CMK (cell line): Measurements from ENCODE around the gene SERPINA6.
"Not testable (repeated sequence)": the region's sequence is repeated elsewhere in the genome, so short reads cannot be mapped to it uniquely, and the experiment has no call there.

Experiments used
- DNase-seq: peaks from one replicate; pipeline ENCODE4 v3.0.0-alpha.2; 2010; ENCODE audit warnings: low read depth

SERPINA6 gene, protein sequence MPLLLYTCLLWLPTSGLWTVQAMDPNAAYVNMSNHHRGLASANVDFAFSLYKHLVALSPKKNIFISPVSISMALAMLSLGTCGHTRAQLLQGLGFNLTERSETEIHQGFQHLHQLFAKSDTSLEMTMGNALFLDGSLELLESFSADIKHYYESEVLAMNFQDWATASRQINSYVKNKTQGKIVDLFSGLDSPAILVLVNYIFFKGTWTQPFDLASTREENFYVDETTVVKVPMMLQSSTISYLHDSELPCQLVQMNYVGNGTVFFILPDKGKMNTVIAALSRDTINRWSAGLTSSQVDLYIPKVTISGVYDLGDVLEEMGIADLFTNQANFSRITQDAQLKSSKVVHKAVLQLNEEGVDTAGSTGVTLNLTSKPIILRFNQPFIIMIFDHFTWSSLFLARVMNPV

DNA sequence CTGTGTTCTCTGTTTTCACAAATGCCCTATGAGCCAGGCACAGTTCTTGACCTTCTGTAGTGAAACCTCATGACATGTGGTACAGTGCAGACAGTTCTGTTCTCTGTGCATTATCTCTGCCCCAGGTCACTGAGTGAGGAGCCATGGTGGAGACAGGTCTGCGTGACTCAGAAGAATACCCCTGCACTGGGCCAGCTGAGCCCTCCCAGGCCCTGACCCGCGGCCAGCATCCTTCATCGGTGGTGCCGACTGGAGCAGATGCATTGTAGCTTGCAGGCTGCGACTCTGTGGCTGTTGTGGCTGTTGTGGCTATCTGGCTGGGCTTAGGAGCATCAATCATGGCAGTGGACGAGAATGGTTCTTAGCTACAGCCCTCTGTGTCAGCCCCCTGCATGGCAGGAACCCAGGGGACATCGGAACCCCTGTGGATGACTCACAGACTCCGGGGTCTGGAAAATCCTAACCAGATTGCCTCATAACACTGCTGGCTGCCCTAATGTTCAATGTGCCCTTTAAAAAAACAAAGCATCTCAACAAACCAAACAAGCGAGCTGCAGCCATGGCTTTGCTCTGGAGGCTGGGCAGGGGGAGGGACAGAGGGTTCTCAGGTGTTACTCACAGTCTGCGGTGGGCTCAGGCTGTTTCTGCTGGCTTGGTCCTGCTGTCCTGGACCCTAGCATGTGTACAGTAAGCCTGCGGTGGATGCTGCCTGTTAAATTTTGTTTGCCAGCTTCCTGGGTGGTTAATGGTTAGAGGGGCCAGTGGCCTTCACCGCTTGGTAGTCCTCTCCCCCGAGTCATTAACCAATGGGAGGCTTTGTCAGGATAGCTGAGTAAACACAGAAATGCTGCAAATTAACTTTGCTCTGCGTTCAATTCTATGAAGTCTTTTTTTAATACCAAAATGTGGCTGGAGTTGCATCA, at the start of gene SERPINA6:
SERPINA6 (minus strand) TSS at position 689 of the 923 bp plus-strand sequence. CDS start 8,688 bp downstream, outside the sequence.
- no peak for DNase-seq

DNA sequence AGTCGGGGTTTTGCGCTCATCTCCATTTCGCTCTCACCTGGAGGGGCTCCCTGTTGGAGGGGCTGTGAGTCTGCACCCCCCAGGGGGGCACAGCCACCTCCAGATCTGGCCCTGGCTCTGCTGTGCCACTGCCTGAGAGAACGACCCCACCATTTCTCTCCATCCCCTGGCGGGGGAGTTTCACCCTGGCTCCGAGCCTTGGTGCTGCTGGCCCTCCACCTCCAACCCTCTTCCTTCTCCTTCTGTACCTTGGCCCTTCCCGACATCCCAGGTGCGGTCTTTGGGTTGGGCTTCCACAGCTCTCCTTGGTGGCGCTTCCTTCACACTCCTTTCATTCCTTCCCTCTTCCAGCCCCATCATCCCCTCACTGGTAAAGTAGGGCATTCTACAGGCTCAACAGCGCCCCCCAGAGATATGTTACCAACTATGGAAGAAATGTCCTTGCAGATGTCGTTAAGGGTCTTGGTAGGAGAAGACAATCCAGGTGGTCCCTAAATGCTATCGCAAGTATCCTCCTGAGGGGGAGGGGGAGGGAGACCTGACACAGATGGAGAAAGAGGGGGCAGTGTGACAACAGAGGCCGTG, 49.0 kb upstream of the SERPINA6 start:
- DNase-seq: no peak

DNA sequence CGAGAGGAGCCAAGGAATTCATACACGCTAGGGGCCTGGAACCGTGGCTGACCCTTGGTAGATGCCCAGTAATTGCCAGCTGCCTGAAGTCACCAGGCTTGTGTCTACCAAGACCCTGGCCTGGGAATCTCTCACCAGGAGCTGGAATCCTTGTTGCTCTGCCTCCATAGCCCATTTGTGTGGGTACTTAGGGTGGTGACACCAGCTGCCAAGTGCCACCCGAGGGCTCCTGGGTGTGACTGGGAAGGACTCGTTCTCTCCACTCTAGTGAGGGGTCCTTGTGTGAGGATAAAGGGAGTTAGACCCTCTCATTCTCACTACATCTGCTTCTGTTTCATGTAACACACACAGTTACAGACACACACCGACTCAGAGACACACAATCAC, 47.4 kb upstream of the SERPINA6 start:
- DNase-seq: no peak

DNA sequence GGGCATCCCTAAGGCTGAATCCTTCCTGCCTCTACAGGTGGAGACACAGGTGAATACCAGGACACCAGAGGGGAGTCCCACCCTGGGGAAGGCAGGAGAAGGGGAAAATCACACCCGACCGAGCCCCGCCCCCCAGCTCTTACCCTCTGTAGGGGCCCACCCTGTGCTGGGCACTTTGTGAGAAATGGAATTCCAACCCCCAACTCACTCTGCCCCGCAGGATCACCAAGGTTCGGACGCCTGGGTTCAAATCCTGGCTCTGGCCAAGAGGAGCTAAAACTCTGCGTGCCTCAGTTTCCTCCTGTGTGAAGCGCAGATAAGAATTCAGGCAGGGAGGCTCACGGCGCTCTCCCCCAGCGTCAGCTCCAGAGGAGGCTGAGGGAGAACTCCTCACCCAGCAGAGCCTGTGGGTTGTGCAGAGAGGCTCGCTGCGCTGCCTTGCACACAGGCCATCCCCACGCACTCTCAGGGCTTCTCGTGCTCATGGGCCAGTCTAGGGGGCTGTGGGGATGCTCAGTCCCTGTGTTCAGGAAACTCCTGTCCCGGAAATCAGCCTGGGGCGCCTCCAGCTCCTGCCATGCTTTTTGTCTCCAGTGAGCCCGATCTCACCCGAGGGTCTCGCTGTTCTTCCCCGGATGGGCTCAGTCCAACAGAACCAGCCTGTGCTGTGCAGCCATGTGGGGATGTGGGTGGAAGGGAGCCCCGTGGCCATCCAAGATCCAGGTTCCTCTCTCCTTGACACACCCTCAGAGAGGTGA, 46.8 kb upstream of the SERPINA6 start:
- DNase-seq: not testable (repeated sequence)

DNA sequence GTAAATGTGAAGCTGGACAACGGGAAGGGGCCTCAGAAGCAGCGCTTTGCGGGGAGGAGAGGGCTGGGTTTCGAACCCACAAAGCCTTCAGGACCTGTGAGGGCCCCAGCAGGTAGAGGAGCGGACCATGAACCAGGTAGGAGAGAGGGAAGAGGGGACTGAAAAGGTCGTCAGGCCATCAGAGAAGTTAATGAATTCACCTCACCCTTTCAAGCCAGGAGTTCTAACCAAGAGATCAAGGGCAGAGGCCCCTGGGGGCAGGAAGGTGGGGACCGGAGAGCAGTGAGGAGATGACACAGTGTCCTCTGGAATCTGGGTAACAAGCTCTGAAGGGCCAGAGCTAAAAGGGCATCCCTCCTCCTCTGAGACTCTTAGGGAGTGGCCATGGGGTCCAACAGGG, 45.8 kb upstream of the SERPINA6 start:
- DNase-seq: no peak

DNA sequence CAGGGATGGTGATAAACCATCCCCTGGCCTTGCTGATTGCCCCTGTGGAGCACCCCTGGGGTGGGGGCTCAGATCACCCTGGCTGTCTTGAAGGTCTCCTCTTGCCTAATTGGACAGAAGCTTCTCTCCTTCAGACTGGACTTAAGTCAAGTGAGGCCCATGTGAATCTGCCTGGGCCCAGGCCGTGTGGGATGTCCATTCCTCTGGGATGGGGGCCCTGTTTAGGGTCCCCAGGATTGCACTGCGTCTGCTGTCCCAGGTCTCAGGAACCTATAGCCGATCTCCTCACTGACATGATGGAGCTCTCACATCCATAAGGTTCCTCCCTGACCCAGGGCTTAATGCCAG, 45.1 kb upstream of the SERPINA6 start:
- no peak for DNase-seq

DNA sequence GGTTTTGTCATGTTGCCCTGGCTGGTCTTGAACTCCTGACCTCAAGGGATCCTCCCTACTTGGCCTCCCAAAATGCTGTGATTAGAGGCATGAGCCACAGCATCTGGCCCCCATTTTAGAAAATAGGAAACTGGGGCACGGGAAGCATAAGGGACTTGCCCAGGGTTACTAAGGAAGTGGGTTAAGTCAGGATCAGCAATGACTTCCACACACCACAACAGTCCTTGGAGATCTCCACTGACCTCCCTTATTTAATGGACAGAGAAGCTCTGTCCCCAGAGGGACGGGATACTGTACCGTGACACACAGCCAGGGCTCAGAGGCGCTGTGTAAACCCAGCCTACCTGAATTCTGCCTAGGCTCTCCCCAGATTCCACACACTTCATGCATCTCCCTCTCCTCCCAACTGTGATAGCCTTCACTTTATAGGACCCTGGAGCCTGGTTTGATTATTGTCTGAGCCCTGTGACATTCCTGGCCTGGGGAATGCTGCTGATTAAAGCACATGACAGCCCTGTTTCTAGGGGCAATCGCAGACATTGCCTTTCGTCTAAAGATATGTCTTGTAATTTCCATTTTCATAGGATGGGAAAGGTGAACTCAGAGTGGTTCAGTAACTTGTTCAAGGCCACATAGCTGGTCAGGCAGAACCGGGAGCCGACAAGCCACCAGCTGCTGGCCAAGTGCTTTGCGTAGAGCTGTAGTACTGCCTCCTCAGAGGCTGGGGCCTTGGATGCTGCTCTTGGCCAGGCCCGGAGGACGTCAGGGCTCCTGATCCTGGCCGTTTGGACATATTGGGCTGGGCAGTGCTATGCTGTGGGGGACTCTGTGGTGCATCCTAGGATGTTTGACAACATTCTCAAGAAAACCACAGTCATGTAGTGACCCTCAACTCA, 44.5 kb upstream of the SERPINA6 start:
- DNase-seq: no peak

DNA sequence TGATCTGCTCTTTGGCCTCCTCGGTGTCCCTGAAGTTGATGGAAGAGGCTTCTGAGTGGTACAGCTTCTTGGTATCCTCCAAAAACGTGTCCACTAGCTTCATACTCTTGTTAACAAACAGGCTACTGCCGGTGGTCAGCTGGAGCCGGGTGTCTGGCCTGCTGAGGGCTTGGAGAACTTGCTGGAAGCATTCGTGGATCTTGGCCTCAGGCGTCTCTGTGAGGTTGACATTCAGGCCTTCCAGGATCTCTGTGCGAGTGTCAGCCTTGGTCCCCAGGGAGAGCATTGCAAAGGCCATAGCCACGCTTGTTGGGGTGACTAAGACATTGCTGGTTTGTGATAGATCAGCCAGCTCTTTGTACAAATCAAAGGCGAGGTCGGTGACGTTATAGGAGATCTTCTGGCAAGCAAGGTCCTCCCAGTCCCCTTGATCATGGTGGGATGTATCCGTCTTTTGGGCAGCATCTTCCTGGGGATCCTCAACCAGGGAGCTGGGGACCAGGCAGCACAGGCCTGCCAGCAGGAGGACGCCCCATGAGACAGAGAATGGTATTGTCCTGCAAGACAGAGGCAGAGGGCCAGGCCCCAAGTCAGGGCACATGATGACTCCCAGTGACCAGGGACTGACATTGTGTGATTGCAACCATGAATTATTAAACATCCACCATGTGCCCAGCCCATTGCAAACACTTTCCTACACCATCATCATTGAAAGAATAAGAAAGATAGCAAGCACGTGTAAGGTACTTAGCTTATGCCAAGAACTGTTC, 43.2 kb upstream of the SERPINA6 start, which contains the start of gene SERPINA2:
SERPINA2 (minus strand) TSS at position 553 of the 770 bp plus-strand sequence.
- DNase-seq: no peak

DNA sequence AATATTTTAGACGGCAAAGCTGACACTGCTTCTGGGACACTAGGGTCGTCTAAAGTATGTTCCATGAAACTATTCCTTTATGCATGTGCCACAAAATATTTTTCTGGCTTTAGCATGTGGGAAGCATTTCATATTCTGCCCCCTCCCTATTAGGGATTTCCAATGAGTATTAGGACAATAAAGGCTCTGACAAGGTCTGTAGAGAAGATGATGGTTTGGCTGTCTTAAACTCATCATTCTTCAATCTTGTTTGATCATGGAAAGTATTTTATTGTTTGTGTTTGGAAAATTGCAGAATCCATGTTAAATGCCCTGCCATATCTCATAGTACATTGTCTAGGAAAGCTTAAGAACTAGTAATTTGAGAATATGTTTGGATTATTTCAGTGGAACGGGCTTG, 42.5 kb upstream of the SERPINA6 start:
- no peak for DNase-seq

DNA sequence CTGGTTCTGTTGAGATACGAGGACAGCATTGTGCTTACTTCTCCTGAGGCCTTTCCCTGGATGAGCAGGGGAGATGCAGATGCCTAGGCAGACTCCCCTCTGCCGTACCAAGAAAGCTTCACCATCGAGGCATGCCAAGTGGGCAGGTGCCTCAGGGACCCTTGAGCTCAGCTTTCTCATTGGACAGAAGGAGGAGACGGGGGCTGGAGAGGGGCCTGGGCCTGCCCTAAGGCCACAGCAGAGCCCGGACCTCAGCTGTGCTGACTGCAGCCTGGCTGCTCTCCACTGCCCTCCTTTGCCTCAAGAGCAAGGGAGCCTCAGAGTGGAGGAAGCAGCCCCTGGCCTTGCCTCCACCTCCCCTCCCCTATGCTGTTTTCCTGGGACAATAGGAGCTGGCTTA, 41.8 kb upstream of the SERPINA6 start:
- no peak for DNase-seq

DNA sequence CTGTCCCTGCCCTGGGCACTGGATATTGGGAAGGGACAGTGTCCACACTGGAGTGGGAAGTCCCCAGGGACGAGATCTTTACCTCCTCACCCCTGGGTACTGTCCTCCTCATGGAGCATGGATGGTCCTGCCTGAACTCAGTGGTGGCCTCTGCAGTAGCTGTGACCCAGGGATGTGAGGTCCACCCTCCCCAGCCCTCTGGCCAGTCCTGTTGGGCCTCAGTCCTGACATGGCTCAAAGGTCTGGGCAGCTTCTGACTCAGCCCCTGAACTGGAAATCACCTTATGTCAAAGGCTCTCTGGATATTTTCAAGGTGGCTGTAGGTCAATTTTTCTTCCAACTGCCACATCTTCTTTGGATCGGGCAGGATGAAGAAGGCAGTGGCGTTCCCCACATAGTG, 40.9 kb upstream of the SERPINA6 start:
- no peak for DNase-seq

DNA sequence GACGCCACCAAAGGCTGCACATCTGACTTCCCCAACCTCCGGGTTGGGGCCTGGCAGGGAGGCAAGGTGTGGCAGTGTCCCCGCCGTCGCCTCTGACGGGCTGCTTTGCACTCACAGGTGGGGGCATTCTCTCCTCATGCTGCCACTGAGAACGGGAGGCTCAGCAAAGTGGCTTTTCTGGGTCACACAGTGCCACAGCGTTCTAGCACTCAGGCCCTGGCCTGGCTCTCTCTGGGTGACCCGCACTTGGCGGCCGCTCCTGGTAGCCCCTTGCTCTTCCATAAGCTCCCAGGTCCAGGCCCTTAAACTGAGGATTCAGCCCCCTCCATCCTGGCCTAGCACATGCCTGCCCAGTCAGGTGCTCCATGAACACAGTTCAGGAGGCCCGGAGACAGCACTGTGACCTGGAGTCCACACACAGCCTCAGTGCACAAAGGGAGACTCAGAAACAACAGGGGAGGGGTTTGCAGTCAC, 40.1 kb upstream of the SERPINA6 start:
- DNase-seq: no peak

DNA sequence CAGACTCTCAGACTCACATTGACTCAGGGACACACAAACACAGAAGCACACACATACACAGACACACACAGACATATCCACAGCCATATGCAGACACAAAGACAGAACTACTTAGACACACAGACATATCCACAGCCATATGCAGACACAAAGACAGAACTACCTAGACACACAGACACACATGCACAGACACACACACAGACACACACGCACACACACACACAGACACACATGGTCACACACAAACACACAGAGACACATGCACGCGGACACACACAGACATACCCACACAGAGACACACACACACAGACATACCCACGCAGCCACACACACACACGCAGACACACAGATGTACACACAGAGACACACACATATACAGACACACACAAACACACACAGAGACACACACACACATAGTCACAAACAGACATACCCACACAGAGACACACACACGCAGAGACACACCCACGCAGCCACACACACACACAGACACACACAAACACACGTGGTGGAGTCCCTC, 39.5 kb upstream of the SERPINA6 start:
- no peak for DNase-seq

DNA sequence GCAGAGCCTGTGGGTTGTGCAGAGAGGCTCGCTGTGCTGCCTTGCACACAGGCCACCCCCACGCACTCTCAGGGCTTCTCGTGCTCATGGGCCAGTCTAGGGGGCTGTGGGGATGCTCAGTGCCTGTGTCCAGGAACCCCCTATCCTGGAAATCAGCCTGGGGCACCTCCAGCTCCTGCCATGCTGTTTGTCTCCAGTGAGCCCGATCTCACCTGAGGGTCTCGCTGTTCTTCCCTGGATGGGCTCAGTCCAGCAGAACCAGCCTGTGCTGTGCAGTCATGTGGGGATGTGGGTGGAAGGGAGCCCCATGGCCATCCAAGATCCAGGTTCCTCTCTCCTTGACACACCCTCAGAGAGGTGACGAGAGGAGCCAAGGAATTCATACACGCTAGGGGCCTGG, 38.5 kb upstream of the SERPINA6 start:
- no peak for DNase-seq

DNA sequence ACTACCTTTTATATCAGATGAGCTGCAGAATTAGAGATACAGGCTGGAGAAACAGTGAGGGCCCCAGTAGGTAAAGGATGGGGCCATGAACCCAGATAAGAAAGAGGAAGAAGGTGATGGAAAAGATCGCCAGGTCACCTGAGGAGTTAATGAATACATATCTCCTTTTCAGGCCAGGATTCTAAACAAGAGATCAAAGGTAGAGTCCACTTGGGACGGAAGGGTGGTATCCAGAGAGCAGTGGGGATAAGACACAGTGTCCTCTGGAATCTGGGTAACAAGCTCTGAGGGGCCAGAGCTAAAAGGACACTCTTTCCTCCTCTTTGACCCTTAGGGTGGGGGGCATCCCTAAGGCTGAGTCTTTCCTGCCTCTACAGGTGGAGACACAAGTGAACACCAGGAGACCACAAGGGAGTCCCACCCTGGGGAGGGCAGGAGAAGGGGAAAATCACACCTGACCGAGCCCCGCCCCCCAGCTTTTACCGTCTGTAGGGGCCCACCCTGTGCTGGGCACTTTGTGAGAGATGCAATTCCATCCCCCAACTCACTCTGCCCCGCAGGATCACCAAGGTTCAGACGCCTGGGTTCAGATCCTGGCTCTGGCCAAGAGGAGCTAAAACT, 37.9 kb upstream of the SERPINA6 start:
- DNase-seq: no peak

DNA sequence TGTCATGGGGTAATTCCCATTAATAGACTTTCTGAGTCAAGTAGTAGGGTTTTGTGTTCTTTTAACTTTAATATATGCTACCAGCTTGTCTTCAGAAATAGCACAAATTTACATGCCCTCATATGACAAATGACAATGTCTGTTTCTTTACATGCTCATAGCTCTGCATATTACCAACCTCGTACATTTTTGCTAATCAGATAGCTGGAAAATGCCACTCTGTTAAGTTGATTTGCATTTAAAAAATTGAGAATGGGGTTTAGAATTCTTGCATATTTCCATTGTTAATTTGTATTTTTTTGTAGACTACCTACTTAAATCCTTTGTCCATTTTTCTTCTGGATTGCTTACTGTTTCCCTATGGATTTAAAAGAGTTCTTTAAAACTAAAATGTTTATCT, 34.0 kb upstream of the SERPINA6 start:
- DNase-seq: no peak

DNA sequence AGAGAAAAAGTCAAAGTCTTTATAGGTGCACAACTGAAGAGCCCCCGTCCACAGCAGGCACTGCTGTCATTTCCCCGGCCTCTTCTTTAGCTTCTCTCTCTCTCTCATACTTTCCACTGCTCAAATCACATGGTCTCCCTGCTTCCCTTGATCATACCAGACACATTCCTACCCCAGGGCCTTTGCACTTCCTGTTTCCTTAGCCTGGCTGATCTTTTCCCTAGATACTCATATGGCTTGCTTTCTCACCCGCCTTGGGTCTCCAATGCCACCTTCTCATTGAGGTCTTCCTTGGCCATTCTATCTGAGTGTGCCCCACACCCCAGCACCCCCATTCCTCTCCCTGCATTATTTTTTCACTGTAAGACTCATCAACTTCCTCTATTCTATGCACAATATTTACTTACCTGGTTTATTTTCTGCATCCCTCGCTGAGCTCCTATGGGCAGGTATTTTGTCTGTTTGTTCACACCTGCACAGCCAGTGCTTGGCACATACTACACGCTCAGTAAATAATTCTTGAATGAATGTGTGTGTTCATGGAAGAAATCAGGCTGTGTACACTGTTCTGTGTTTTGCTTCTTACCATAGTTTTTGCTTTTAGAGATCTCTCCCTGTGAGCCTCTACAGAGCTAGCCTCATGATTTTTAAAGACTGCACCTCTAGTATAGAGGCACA, 33.4 kb upstream of the SERPINA6 start:
- no peak for DNase-seq

DNA sequence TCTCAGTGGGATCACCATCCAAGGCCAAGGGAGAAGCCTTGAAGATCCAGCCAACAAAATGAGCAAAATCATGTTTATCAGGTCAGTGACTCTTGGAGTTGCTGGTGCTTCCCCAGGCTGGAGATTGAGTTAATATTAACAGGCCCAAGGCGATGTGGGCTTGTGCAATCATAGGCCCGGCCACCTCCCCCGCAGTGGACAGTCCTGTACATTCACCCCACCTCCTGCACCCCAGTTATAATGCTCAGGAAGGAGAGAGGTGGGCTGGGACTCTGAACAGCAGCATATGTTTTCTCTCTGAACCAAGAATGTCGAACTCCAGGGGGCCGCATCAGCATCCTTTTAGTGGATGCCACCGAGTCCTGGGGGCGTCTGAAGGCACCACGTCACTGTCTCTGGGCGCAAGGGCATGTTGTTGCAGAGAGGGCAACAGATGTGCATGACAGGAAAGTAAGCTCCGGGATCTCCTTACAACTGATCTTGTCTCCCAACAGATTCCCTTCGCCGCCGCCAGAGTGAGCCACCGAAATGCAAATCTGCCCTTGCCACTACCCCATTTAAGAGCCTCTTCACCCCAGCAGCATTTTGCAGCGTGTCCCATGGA, 32.2 kb upstream of the SERPINA6 start:
- no peak for DNase-seq
